ENCODE measurements around the gene CD7. TPM values are rescaled to one million over a fixed set of nuclear protein-coding genes. Genes with fewer than 3 reads are reported as not detected.

CD7 gene
- total and polyA plus RNA-seq, 3 experiments from 2014 or later, result 186 to 193 (median 190) TPM

DNA sequence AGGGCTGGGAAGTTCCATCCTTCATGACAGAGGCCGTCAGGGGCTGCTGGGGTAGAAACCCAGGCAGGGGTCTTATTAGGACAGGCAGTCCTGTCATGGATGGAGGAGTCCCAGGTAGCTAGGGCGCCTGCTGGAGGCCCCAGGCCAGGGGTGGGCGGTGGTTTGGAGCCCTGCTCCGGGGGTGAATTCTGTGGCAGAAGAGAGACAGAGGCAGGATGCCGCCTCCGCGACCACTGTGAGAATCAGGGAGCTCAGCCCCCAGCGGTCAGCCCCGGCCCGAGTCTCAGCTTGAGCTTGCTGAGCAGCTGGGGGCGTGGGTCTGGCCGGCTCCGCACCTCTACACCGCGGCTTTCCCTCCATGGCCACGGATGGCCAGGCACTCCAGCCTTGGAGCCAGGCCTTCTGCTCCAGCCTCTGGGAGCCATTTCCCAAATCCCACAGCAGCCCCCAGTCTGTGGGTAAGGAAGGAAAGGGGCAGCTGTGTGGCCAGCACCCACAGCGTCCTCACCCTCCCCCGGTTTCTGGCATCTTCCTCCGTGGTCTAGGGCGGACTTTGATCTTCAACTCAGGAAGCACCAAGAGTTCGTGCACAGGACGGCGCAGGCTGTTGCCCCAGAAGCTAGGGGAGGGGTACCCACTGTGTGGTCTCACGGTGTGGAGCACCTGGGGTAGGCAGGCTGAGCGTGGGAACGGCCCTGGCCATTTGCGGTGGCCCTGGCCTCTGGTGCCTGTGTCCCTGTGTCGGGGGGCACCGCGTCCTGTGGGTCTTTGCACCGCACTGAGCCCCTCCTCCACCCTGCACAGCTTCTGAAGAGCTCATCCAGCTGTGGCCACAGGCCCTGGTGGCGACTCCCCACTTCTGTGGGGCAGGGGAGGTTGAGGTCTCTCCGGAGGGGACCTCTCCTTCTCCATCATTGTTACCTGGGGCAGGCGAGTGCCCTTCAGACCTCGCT is 14.1 kb downstream of the CD7 start:
- H3K4me1 Mint-ChIP-seq, result peaks cover 62 to 86% (median 71%) of the 10 kb centered on the region in 3 donors
- no peaks in the 10 kb centered on the region for H3K36me3 Mint-ChIP-seq
- POLR2A ChIA-PET, result interaction anchor here (0.8 to 3.1 kb wide), 5 partner anchors 11 to 68 kb away, joined by 3 to 18 read pairs (median 4); partner anchors contain the start of genes CD7 and CSNK1D
- Histone ChIP-seq H3K27ac (ENCODE audit: low read depth, low read length) (peak overlapping the region; percentile 7), H3K4me1 (ENCODE audit: insufficient read depth, low read length) (peaks cover 82% of the 10 kb centered on the region), H3K36me3 (ENCODE audit: insufficient read depth, low read length) (no peaks in the 10 kb centered on the region), H3K27me3 (ENCODE audit: insufficient read depth, low read length, poor library complexity, severe bottlenecking) (no peaks in the 10 kb centered on the region), H3K4me3 (ENCODE audit: low read length) (peak overlapping the region; percentile 59), H3K9me3 (ENCODE audit: low read length) (no peaks in the 10 kb centered on the region)
- peaks cover 0 to 1% of the 10 kb centered on the region in 2 donors for H3K27me3 Mint-ChIP-seq
- CTCF ChIA-PET, result interaction anchor here (1.2 to 9.3 kb wide), 7 partner anchors 11 to 102 kb away, joined by 4 to 127 read pairs (median 12); partner anchors contain the start of genes CD7 and SECTM1
- peak in 3 of 5 donors; percentile 54 to 68 (median 62) for DNase-seq
- no peaks in the 10 kb centered on the region for H3K9me3 Mint-ChIP-seq
- H3K4me3 Mint-ChIP-seq, result peak overlapping the region; percentile 71 to 93 (median 82)
- H3K27ac Mint-ChIP-seq, result peak overlapping the region; percentile 69 to 100 (median 92)

GRCh38 chr17:82302568-82302963 is 14.8 kb downstream of the CD7 start:
- H3K4me3 ChIP-seq (ENCODE audit: low read length), result peak overlapping the region; percentile 59
- peak overlapping the region; percentile 58 for H3K27ac ChIP-seq (ENCODE audit: low read depth, low read length)
- peak overlapping the region; percentile 80 to 93 (median 82) for H3K4me3 Mint-ChIP-seq

DNA sequence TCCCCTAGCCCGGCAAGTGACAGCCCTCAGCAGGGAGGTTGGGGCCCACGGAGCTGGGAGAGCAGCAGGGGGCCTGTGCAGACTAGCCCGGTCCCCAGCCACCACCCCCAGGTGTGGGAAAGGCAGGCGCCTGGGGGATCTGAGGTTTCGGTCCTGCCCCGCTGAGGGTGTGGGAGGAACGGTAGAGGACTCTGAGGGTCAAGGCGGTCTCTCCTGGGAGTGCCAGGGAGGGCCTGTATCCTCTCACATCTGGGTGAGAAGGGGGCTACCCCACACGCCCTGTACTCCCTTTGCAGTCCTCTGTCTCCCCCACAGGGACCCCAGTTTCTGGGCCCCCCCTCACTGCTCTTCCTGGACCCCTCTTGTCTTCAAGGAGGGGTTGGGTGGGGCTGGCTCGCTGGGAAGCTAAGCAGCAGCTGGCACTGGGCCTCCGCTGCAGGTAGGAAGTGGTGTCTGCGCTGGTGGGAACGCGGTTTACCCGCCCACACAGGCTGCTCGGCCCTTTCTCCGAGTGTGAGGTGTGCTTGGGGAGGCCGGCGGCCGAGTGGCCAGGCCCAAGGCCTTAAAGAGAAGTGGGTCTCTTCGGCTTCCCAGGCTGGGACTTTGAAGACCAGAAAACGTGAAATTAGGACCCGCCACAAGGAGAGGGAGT is 15.4 kb downstream of the CD7 start:
- Histone ChIP-seq H3K9me3 (ENCODE audit: low read length) (no peaks in the 10 kb centered on the region), H3K27me3 (ENCODE audit: insufficient read depth, low read length, poor library complexity, severe bottlenecking) (no peaks in the 10 kb centered on the region), H3K36me3 (ENCODE audit: insufficient read depth, low read length) (no peaks in the 10 kb centered on the region), H3K4me1 (ENCODE audit: insufficient read depth, low read length) (peaks cover 87% of the 10 kb centered on the region), H3K27ac (ENCODE audit: low read depth, low read length) (peak overlapping the region; percentile 58), H3K4me3 (ENCODE audit: low read length) (peak overlapping the region; percentile 59)
- ChIA-PET POLR2A (interaction anchor here (1.1 to 3.1 kb wide), 3 partner anchors 10 to 29 kb away, joined by 4 to 18 read pairs (median 10); partner anchors contain the start of genes CD7 and CSNK1D), CTCF (interaction anchor here (0.6 to 9.3 kb wide), 8 partner anchors 10 to 101 kb away, joined by 3 to 127 read pairs (median 11); partner anchors contain the start of genes CD7 and SECTM1)
- Mint-ChIP-seq H3K4me1 (peaks cover 71 to 95% (median 79%) of the 10 kb centered on the region in 3 donors), H3K27me3 (peaks cover 0 to 10% of the 10 kb centered on the region in 2 donors), H3K4me3 (peak overlapping the region; percentile 80 to 93 (median 82)), H3K9me3 (no peaks in the 10 kb centered on the region), H3K27ac (peak overlapping the region; percentile 67 to 100 (median 94)), H3K36me3 (peaks cover 0 to 9% (median 0%) of the 10 kb centered on the region in 3 donors)
- peak; percentile 32 to 70 (median 54) for DNase-seq

More at GRCh38 chr17:82302568-82302963, 14.8 kb downstream of the CD7 start:
- Histone ChIP-seq H3K4me1 (ENCODE audit: insufficient read depth, low read length) (peaks cover 83% of the 10 kb centered on the region), H3K9me3 (ENCODE audit: low read length) (no peaks in the 10 kb centered on the region), H3K27me3 (ENCODE audit: insufficient read depth, low read length, poor library complexity, severe bottlenecking) (no peaks in the 10 kb centered on the region), H3K36me3 (ENCODE audit: insufficient read depth, low read length) (no peaks in the 10 kb centered on the region)
- CTCF ChIA-PET, result interaction anchor here (0.6 to 9.3 kb wide), 8 partner anchors 10 to 101 kb away, joined by 4 to 127 read pairs (median 10); partner anchors contain the start of genes CD7 and SECTM1
- Mint-ChIP-seq H3K4me1 (peaks cover 66 to 89% (median 74%) of the 10 kb centered on the region in 3 donors), H3K27ac (peak overlapping the region; percentile 67 to 100 (median 94)), H3K27me3 (peaks cover 0 to 7% of the 10 kb centered on the region in 2 donors), H3K9me3 (no peaks in the 10 kb centered on the region), H3K36me3 (peaks cover 0 to 5% (median 0%) of the 10 kb centered on the region in 3 donors)
- POLR2A ChIA-PET, result interaction anchor here (0.8 to 3.1 kb wide), 5 partner anchors 10 to 67 kb away, joined by 3 to 18 read pairs (median 4); partner anchors contain the start of genes CD7 and CSNK1D
- DNase-seq, result peak in 1 of 5 donors; percentile 49

- Histone ChIP-seq H3K27ac (ENCODE audit: low read depth, low read length) (peak overlapping the region; percentile 58), H3K4me3 (ENCODE audit: low read length) (peak overlapping the region; percentile 59), H3K9me3 (ENCODE audit: low read length) (no peaks in the 10 kb centered on the region), H3K4me1 (ENCODE audit: insufficient read depth, low read length) (peaks cover 88% of the 10 kb centered on the region), H3K36me3 (ENCODE audit: insufficient read depth, low read length) (no peaks in the 10 kb centered on the region), H3K27me3 (ENCODE audit: insufficient read depth, low read length, poor library complexity, severe bottlenecking) (no peaks in the 10 kb centered on the region)
- Mint-ChIP-seq H3K4me3 (peak overlapping the region in 6 of 7 donors; percentile 29 to 93 (median 82)), H3K27me3 (peaks cover 0 to 9% of the 10 kb centered on the region in 2 donors), H3K36me3 (peaks cover 0 to 9% (median 0%) of the 10 kb centered on the region in 3 donors), H3K4me1 (peaks cover 71 to 96% (median 80%) of the 10 kb centered on the region in 3 donors), H3K27ac (peak overlapping the region in 6 of 8 donors; percentile 54 to 100 (median 99)), H3K9me3 (no peaks in the 10 kb centered on the region)
- DNase-seq, result no peak
- POLR2A ChIA-PET, result interaction anchor here (3.1 to 5.4 kb wide), 2 partner anchors 9 to 15 kb away, joined by 10 to 37 read pairs; partner anchors contain the start of gene CD7
- CTCF ChIA-PET, result interaction anchor here (0.7 to 9.3 kb wide), 13 partner anchors 8 to 192 kb away, joined by 3 to 127 read pairs (median 6); partner anchors contain the start of genes CD7 and SECTM1
Measured at GRCh38 chr17:82301300-82301915, 16.0 kb downstream of the CD7 start.

DNA sequence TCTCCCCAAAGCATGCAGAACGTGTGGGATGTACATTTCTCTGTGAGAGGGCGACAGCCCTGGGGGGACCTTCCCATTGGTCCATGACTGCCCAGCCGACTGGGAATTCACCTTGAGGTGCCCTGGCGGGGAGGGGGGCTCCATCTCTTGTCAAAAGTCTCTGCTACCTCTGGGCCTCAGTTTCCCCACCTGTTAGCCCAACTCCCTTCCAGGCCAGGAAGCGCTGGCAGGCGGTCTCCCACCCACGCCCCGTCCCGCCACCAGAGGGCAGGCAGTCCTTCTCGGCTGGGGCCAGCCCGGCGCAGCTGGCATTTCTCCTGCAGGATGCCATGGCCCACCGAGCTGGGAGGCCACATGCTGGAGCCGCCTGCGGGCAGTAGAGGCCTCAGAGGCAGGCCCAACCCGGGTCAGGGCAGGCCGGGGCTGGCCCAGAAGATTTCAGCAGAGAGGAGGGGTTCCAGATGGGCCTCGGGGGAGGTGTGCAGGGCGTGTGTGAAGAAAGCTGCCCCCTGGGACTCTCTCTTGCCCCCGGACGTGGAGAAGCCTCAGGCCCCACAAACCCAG is 16.6 kb downstream of the CD7 start:
- Mint-ChIP-seq H3K9me3 (no peaks in the 10 kb centered on the region), H3K36me3 (peaks cover 0 to 9% (median 0%) of the 10 kb centered on the region in 3 donors), H3K4me1 (peaks cover 68 to 92% (median 75%) of the 10 kb centered on the region in 3 donors), H3K4me3 (peak overlapping the region; percentile 41 to 80 (median 50)), H3K27me3 (peaks cover 0 to 9% of the 10 kb centered on the region in 2 donors), H3K27ac (peak overlapping the region; percentile 50 to 100 (median 99))
- Histone ChIP-seq H3K27me3 (ENCODE audit: insufficient read depth, low read length, poor library complexity, severe bottlenecking) (no peaks in the 10 kb centered on the region), H3K27ac (ENCODE audit: low read depth, low read length) (no peak overlapping the region), H3K4me1 (ENCODE audit: insufficient read depth, low read length) (peaks cover 90% of the 10 kb centered on the region), H3K36me3 (ENCODE audit: insufficient read depth, low read length) (no peaks in the 10 kb centered on the region), H3K9me3 (ENCODE audit: low read length) (no peaks in the 10 kb centered on the region), H3K4me3 (ENCODE audit: low read length) (no peak overlapping the region)
- peak; percentile 47 to 76 (median 59) for DNase-seq
- POLR2A ChIA-PET, result interaction anchor here (0.7 to 5.4 kb wide), 3 partner anchors 8 to 100 kb away, joined by 3 to 37 read pairs (median 10); partner anchors contain the start of gene CD7
- CTCF ChIA-PET, result interaction anchor here (0.7 to 9.3 kb wide), 17 partner anchors 9 to 193 kb away, joined by 3 to 127 read pairs (median 4); partner anchors contain the start of genes CD7 and SECTM1

- POLR2A ChIA-PET, result interaction anchor here (0.7 to 5.4 kb wide), 4 partner anchors 8 to 99 kb away, joined by 3 to 37 read pairs (median 6); partner anchors contain the start of gene CD7
- no peak overlapping the region for H3K27ac ChIP-seq (ENCODE audit: low read depth, low read length)
Measured at GRCh38 chr17:82300228-82300627, 17.2 kb downstream of the CD7 start.

More at GRCh38 chr17:82300228-82300627, 17.2 kb downstream of the CD7 start:
- Histone ChIP-seq H3K9me3 (ENCODE audit: low read length) (no peaks in the 10 kb centered on the region), H3K4me1 (ENCODE audit: insufficient read depth, low read length) (peaks cover 84% of the 10 kb centered on the region), H3K27me3 (ENCODE audit: insufficient read depth, low read length, poor library complexity, severe bottlenecking) (no peaks in the 10 kb centered on the region), H3K4me3 (ENCODE audit: low read length) (no peak overlapping the region), H3K36me3 (ENCODE audit: insufficient read depth, low read length) (no peaks in the 10 kb centered on the region)
- Mint-ChIP-seq H3K27ac (peak overlapping the region; percentile 95 to 100 (median 100)), H3K9me3 (no peaks in the 10 kb centered on the region), H3K36me3 (peaks cover 0 to 9% (median 0%) of the 10 kb centered on the region in 3 donors), H3K4me3 (peak overlapping the region; percentile 32 to 80 (median 52)), H3K4me1 (peaks cover 66 to 92% (median 74%) of the 10 kb centered on the region in 3 donors), H3K27me3 (peaks cover 0 to 9% of the 10 kb centered on the region in 2 donors)
- DNase-seq, result no peak
- CTCF ChIA-PET, result interaction anchor here (1.0 to 9.3 kb wide), 15 partner anchors 8 to 99 kb away, joined by 3 to 127 read pairs (median 5); partner anchors contain the start of genes CD7 and SECTM1
